SHP77 (cell line): Measurements from ENCODE around the gene ZCCHC4.
A peak's percentile ranks its signal among the peaks of the same experiment; 100 is the strongest.
"Not testable (repeated sequence)": the region's sequence is repeated elsewhere in the genome, so short reads cannot be mapped to it uniquely, and the experiment has no call there.

Source experiments
- DNase-seq, 2 experiments: peaks; one replicate each; lab custom pipeline; 2025; lab: John Stamatoyannopoulos, UW

ZCCHC4 gene

DNA sequence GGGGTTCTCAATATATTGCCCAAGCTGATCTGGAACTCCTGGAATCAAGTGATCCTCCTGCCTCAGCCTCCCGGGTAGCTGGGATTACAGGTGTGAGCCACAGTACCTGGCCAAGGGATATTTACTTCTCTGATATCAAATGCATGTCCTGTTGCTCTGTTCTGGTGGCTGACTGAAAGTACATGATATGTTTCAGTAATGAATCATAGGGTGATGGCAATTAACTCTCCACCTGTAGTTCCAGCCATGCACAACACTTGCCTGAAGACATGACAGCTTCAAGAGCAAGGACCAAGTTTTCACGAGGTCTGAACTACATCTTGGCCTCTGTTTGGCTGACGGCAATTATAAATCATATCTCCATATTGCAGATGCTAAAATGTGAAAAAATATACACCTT lies 9.1 kb downstream of the ZCCHC4 start:
- DNase-seq = no peak

DNA sequence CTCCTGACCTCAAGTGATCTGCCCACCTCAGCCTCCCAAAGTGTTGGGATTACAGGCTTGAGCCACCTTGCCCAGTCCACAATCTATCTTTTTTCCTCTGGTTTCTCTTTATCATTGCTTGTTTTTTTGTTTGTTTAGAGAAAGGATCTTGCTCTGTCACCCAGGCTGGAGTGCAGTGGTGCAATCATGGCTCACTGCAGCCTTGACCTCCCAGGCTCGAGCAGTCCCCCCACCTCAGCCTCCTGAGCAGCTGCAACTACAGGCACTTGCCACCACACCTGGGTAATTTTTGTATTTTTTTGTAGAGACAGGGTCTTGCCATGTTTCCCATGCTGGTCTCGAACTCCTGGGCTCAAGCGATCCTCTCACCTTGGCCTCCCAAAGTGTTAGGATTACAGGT lies 15.9 kb downstream of the ZCCHC4 start:
- not testable (repeated sequence) for DNase-seq

DNA sequence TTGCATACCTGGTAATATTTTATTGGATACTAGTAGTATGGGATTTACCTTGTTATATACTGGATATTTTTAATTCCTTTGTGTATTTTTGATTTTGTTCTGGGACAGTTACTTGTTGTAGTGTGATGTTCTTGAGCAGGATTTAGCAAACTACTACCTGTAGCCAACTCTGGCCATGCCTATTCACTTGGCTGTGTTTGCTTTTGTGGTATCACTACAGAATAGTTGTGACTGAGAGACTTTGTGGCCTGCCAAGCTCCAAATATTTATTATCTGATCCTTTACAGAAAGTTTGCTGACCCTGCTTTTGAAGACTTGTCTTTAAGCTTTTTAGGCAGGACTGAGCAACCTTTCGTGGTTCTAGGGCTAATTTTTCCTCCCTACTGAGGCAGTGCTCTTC lies 17.8 kb downstream of the ZCCHC4 start:
- DNase-seq = no peak

DNA sequence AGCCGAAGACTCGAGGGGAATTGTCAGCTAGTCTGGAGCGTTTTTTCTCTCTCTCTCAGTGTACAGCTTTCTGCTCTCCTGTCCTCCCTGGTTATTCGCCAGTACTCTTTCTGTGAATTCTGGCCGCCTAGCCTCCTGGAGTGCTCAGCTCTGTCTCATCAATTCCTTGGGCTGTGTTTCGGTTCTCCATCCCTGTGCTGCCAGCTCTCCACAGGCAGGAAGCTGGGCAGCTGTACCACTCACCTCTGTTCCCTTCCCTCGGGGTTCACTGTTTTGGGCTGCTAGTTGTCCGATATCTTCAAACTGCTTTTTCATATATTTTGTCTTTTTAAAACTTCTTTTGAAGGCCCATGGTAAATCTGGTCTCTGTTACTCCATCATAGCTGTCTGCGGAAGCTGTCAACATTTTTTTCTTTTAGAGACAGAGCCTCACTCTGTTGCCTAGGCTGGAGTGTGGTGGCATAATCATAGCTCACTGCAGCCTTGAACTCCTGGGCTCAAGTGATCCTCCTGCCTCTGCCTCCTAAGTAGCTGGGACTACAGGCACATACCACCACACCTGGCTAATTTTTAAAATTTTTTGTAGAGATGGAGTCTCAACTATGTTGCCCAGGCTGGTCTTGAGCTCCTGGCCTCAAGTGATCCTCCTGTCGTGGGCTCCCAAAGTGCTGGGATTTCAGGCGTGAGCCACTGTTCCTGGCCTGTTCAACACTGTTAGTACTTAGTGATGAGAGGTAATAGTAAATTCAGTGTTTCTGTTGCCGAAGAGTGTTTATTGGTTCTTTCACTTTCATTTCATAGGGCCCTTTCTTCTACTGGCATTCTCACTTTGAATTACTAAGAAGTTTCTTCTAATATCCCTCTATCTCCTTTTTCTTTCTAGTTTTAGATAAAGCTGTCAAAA lies 18.6 kb downstream of the ZCCHC4 start:
- DNase-seq = no peak

DNA sequence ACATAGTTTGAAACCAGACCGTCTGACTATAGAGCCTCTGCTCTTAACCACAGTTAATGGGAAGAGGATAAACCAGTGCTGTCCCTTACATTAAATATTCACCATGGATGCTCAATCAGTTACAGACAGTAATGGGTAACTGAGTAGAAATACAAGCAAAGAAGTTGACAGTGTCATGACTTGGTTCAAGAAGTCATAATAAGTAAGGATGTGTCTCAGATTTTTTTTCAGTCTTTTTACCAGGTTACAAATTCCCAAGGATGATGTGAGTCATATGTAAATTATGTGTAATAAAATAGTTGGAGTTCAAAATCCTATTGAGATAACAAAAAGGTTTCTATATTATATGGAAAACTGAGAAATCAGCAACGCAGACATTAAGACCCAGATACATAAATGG lies 31.1 kb downstream of the ZCCHC4 start:
- no peak for DNase-seq

DNA sequence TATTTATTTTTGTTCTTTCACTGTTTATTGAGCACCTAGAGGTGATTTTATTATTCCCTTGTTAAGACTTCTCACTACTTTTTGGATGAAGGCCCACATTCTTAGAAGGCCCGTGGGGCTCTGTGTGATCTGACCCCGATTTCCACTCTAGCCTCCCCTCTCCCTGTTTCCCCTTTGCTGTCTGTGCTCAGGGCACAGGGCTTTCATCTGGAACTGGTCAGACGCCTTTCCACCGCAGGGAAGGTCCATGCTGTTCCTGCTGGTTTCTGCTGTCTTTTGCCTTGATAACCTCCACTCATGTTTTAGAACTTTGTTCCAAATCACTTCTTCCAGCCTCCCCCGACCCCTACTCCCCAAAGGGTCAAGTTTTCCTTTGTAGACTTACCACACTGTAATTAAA lies 33.2 kb downstream of the ZCCHC4 start:
- DNase-seq = no peak

DNA sequence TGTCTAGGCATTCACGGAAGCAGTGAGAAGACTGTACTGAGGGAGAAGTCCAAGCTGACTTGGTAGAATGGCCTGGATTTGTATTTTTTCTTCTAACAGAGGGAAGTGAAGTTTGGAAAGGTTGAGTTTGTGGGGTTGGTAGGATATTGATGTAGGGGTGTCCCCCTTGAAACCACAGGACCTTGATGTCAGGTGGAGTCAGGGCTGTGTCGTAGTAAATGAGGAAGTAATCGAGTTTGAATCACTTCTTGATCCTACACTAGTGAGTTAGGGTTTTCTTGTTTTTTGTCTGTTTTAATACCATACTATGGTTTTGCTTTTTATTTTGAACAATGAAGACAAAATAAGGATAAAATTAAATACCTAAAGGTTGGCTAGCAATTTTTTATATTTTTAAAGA lies 34.3 kb downstream of the ZCCHC4 start:
- no peak for DNase-seq

DNA sequence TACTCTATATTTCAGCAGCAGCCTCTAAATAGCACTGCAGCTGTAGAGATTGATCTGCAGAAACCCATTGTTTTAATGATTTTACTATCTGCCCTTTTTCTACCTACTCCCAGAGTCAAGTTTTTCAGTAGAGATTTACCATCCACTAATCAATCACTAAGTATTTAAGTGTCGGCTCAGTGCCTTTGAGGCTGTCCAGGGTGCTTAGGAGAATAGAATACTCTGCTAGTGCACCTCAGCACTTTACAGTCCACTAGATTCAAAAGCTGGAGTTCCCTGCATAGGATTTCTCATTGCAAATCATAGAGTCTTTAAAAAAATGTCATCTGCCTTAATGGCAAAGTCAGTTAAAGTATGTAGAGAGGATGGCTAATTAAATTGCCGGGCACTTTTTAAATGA lies 34.9 kb downstream of the ZCCHC4 start:
- DNase-seq = no peak

DNA sequence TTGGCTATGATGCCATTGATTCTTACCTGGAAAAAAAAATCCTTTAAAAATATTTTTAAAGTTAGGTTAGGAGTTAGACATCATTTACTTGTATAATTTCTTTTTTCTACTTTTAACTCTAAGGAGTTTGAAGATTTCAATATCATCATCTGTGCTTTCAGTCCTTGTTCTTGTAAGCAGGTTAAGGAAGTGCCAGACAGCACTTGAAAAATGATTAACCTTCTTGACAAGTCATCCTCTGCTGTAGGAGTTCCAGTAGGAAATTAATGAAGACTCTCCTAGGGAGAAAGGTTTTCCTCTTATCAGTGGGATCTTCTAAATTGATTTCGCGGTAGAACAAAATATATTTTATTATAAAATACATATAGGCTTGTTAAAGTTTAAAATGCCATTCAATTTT lies 35.4 kb downstream of the ZCCHC4 start:
- no peak for DNase-seq

DNA sequence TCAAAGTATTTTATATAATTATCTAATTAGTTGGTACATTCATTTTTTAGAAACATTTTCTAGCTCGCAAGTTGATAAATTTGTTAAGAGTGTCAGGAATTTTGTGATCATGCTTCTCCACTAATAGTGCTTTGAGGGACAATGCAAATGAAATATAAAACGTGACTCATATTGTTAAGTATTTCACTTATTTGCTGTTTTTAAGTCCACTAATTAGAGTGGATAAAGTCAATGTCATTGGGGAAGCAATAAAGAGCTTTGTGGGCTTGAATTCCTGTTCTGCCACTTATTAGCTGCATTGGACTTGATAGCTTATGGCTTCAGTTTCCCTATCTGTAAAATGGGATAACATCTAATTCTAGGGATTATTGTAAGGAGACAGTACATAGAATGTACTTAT lies 38.0 kb downstream of the ZCCHC4 start:
- no peak for DNase-seq

DNA sequence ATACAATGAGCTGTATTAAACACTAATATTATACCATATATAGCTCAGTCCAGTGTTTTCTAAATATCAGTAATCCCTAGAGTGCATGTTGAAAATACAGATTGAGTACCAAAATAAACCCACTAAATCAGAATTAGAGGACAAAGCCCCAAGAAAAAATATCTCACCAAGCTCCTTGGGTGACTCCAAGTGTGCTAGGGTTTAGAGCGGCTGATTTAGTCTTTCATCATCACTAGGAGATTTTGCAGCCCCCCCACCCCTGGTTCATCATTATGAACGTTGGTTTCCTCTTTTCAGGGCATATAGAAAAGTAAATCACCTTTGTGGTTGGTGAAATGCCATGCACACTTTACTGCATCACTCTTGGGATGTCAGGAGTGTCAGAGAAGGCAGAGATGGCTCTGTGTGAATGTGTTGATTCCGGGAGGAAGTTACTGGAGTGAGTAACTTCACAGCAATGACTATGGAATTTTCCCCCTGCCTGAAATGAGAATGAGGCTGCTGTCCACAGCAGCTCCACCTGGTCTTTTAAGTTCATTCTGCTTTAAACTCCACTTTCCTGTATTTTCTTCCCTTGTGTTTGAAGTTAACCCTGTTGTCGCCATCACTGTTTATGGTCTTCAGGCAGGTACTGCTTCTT lies 39.3 kb downstream of the ZCCHC4 start:
- no peak for DNase-seq

DNA sequence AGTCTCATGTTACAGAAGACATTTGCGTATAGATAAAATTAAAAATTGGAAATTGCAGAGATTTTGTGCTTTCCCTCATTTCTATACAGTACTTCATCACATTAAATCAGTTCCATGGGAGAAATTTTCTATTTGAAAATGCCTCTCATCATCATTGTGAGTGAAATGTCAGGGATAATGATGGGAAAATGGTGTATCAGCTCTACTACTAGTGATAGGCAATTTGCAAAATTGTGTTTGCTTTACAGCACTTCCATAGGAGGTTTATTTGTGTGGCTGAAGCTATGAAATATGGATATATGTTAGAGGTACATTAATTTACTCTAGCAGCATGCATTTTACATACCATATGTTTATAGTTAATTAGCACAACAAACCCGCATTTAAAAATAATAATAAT lies 43.5 kb downstream of the ZCCHC4 start:
- no peak for DNase-seq

DNA sequence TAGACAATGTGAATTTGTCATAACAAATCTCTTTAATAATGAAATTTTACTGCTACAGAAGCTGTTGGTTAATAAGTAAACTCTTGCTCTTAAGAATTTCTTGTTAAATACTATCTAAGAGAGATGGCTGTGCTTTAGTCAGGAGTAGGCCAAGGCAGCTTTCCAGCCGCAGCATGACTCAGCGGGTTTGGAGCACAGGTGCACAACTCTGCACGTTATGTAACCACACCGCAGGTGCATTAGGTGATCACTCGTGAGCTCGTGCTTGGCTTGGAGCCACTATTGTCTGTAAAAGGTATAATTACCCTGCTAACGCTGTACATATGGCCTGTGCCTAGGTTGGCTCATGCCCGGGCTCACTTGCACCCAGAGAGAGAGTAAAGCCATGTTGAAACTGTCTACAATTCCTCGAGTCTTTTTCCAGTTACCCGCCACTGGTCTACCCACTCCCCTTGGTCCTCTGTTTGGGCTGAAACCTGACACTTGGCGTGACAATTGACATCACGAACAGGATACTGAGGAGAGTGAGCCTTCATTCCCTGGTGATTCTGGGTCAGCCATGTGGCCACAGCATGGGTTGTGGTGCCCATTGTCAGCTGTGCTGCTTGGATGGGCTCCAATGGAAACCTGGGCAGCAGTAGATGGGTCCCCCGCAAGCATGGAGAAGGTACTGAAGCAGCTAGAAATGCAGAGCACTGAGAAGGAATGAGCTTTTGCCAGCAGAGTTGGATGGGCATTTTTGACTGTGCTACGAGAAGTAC lies 46.1 kb downstream of the ZCCHC4 start:
- DNase-seq = peak; percentile 58 to 64

DNA sequence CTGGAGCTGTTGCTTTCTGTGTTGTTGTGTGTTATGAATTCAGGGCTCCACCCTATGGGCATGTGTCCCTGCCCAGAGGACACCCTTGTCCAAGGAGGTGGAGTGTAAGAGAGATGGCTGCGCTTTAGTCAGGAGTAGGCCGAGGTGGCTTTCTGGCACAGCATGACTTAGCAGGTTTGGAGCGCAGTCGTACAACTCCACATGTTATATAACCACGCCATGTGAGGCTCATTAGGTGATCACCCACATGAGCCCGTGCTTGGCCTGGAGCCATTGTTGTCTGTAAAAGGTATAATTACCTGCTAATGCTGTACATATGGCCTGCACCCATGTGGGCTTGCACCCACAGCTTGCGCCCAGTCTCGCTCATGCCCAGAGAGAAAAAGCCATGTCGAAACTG lies 48.7 kb downstream of the ZCCHC4 start:
- DNase-seq = no peak

DNA sequence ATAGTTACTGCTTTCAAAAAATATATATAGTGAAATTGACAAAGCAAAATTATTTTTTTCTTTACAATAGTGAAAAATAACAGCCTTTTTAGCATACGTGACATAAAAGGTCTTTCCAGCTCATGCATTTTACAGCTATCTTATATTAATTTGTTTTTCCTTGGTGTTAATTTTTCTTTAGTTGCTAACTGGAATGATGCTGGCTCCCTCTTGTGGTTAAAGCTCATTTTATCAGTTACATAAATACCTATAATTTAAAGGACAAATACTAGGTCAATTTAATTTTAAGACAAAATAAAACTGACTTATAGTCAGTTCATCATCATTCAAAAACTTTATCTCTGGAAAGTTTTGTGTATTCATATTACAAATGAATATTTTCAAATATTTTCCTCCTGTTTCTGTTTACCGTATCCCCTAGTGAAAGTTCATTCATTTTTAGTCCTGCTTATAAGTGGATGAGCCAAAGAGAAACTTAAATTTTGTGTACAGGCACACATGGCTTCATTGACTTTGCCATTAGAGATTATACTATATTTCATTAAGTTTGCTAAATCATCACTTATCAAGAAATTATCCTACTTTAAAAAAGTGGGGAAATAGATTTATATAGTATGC lies 54.5 kb downstream of the ZCCHC4 start:
- DNase-seq = no peak

DNA sequence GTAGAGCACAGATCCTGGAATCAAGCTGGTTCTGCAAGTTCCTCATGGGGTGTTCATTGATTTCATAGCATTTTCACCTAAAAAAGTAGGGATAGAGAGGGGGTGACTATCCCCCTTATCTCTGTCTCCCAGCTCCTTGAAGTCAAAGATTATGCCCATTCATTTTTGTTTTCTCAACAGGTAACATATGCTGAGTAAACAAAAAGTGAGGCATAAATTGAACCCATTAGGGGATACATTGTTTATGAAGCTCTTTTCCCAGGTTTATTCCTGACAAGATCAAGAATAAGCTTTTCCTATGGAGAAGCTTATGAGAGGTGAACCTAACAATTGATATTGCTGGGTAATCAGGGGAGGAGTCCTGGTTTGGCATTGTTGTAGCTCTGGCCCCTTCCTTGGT lies 55.3 kb downstream of the ZCCHC4 start:
- no peak for DNase-seq

DNA sequence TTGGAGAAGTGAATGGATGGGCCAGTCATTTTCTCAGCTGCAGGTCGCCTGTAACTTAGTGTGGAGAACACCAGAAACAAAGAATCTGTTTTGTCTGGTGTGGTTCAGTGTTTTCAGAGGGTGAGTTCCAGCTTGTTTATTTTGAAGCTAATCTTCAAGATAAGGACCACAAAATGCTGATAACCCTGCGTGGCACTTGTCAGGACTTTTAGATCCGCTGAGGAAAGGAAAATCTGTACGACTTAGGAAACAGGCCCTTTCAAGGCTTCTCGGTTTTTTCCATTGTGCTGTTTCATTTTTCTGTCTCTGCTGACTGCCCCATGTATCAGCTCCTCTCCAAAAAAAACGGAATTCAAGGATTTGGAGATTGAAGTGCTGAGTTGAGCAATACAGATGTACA lies 55.7 kb downstream of the ZCCHC4 start:
- DNase-seq = no peak

DNA sequence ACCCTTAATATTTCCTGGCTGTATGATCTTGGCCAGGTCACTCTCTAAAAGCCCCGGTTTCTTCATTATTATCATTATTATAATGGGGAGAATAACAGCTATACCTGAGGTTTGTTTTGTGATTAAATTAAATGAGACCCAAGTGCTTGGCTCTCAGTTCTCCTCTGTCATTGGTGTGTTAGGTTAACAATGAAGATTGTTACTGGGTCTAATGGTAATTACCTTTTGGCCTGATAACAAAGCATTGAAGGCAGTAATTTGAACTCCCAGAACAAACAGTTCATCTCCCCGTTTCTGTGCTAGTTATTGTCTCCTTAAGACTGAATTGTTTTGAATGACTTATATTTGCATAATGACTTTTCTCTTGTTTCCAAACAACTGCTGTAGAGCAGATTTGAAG lies 57.7 kb downstream of the ZCCHC4 start:
- DNase-seq = no peak

DNA sequence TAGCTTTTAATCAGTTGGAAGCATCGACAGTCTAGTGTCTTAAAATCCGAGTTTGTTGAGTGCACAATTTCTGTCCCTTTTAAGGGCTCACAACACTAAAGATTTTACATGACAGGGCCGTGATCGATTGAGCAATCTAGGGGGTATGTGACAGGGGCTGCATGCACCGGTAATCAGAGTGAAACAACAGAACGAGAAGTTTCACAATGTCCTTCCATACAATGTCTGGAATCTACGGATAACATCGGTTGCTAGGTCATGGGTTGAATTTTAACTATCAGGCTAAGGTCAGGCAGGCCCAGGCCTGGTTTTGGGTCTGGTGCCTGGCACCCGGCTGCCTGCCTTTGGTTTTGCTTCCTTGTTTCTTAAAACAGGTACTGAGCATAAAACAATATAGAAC lies 60.0 kb downstream of the ZCCHC4 start:
- not testable (repeated sequence) for DNase-seq

DNA sequence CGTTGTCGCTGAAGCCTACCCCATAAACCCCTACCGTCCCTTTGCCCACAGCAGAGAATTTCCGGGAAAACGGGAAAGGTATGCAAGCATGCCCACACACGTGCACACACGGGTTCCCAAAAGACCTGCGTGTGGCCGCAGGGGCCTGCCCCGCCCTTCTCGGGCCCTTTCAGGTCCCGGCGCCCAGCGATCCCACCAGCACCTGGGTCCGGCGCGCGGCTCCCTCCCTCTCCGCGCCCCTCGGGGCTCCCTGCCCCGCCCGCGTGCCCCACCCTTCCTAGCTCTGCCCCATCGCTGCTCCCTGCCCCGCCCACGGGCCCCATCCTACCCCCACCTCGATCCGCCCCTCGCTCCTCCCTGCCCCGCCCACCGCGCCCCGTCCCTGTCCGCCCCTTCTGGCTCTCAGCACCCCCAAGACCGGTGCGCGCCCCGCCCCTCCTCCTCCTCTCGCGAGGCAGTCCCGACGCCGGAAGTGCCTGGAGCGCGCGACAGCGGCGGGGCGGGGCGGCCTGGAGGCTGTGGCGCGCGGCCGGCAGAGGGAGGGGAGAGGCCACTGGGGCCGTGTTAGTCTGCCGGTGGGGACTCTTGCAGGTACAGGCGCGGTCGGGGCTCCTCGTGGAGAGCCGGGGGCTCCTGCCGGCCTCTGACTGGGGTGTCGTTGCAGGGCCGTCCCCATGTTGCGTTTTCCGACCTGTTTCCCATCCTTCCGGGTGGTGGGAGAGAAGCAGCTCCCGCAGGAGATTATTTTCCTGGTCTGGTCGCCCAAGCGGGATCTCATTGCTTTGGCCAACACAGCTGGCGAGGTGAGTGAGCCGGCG lies 64.4 kb downstream of the ZCCHC4 start, which contains the start of gene ANAPC4:
Gene ANAPC4 (plus strand): TSS at position 510 of the 818 bp plus-strand sequence. CDS start 165 bp downstream, at position 675.
- DNase-seq = peak; percentile 65 to 79
